Natural killer cell (primary cell): ENCODE data around the gene EIPR1. TPM values are rescaled to one million over a fixed set of nuclear protein-coding genes. Genes with fewer than 3 reads are reported as not detected.

ENCODE experiments used
- ATAC-seq, 3 donors: fragments of 150-1000 bp in 2 of 3; fragments of 200-7000 bp in 1 of 3; cut with Tn5 transposase; 1 replicate in 1 of 3; 2 replicates in 2 of 3; pipeline ENCODE4 v1.10.0; 2021; ENCODE audit warnings: mild to moderate bottlenecking in 2 of 3, moderate library complexity in 2 of 3
- DNase-seq, 2 donors: peaks; one replicate each; pipeline versions ENCODE4 v3.0.0 to v3.0.0-alpha.2; 2013 to 2021; ENCODE audit warnings: mixed read lengths in 1 of 2
- H3K27ac ChIP-seq: one replicate; pipeline ENCODE4 v1.5.1; 2013; ENCODE audit warnings: mild to moderate bottlenecking, low read length
- H3K27me3 ChIP-seq: one replicate; pipeline ENCODE4 v1.6.1; 2013; ENCODE audit warnings: low read length; ENCODE audit not compliant: control insufficient read depth, insufficient read depth
- H3K36me3 ChIP-seq: one replicate; pipeline ENCODE4 v1.6.1; 2013; ENCODE audit warnings: low read length; ENCODE audit not compliant: control insufficient read depth, insufficient read depth
- H3K4me1 ChIP-seq: one replicate; pipeline ENCODE4 v1.6.1; 2013; ENCODE audit warnings: low read length; ENCODE audit not compliant: control insufficient read depth, insufficient read depth
- H3K4me3 ChIP-seq: one replicate; pipeline ENCODE4 v1.5.1; 2013; ENCODE audit warnings: low read length
- H3K9me3 ChIP-seq: one replicate; pipeline ENCODE4 v1.6.1; 2013; ENCODE audit warnings: low read length; ENCODE audit not compliant: control insufficient read depth, insufficient read depth
- H3K27ac Mint-ChIP-seq, 2 donors: one replicate each; pipeline ENCODE4 v1.8.0; 2022; ENCODE audit warnings: mild to moderate bottlenecking in 2 of 2, mixed read lengths in 2 of 2, moderate library complexity in 1 of 2
- H3K27me3 Mint-ChIP-seq, 2 donors: one replicate each; pipeline ENCODE4 v1.8.0; 2022; ENCODE audit warnings: low read depth in 2 of 2, mixed read lengths in 2 of 2
- H3K36me3 Mint-ChIP-seq: one replicate; pipeline ENCODE4 v1.8.0; 2022; ENCODE audit warnings: mixed read lengths
- H3K4me1 Mint-ChIP-seq, 2 donors: one replicate each; pipeline ENCODE4 v1.8.0; 2022; ENCODE audit warnings: mixed read lengths in 2 of 2
- H3K4me3 Mint-ChIP-seq: one replicate; pipeline ENCODE4 v1.8.0; 2022; ENCODE audit warnings: mild to moderate bottlenecking, moderate library complexity, mixed read lengths
- H3K9me3 Mint-ChIP-seq, 2 donors: one replicate each; pipeline ENCODE4 v1.8.0; 2022; ENCODE audit warnings: mixed read lengths in 2 of 2
- CTCF ChIP-seq: fragments of 200-600 bp; IDR thresholded peaks from one replicate; pipeline ENCODE4 v1.8.0; 2022; ENCODE audit warnings: antibody characterized with exemption
- WGBS: methylation state at CpG from one replicate; pipeline ENCODE4 v1.1.7; 2013; ENCODE audit warnings: missing lambda C conversion rate; ENCODE audit not compliant: insufficient coverage; 5-methylcytosine and 5-hydroxymethylcytosine counted together
- intact Hi-C: fragments of 100-400 bp; cut with micrococcal nuclease; formaldehyde crosslinking; loops from one replicate; pipeline ENCODE4 v1.14.2; 2022
- total RNA-seq, 4 donors: library from RNA; stranded (reverse); fragments of 120-200 nt in 1 of 4; gene quantifications; one replicate each; pipeline versions ENCODE4 v1.2.3 to v1.2.4, GENCODE V29; 2013 to 2022

Gene EIPR1
- total RNA-seq, 3 donors from 2014 or later (not counting 1 experiment from before 2014, with no cell fraction given): 26.8 to 28.8 (median 27.9) TPM

GRCh38 chr2:3314626-3315025, 63.0 kb downstream of the EIPR1 start:
- Mint-ChIP-seq H3K36me3 (no peaks in the 10 kb centered on the region), H3K4me3 (no peak overlapping the region), H3K9me3 (peaks cover 0 to 2% of the 10 kb centered on the region in 2 donors), H3K4me1 (peaks cover 28 to 44% of the 10 kb centered on the region in 2 donors), H3K27me3 (no peaks in the 10 kb centered on the region), H3K27ac (peak overlapping the region in 1 of 2 donors; percentile 74)
- no peaks in the 10 kb centered on the region for H3K9me3 ChIP-seq
- WGBS: 95% methylated on average over 9 of the region's 9 CpGs
- intact Hi-C loops: no loop called here
- ATAC-seq: no peak
- no peak for TF ChIP-seq CTCF
- H3K27ac ChIP-seq: no peak overlapping the region
- DNase-seq: no peak
- H3K4me3 ChIP-seq: no peak overlapping the region
- peaks cover 3% of the 10 kb centered on the region for H3K36me3 ChIP-seq
- peaks cover 20% of the 10 kb centered on the region for H3K4me1 ChIP-seq
- H3K27me3 ChIP-seq: no peaks in the 10 kb centered on the region

GRCh38 chr2:3313781-3314375, 63.7 kb downstream of the EIPR1 start:
- H3K27me3 Mint-ChIP-seq: no peaks in the 10 kb centered on the region

GRCh38 chr2:3312576-3313345, 64.9 kb downstream of the EIPR1 start:
- Mint-ChIP-seq H3K36me3 (no peaks in the 10 kb centered on the region), H3K27ac (peak overlapping the region in 1 of 2 donors; percentile 60), H3K4me3 (no peak overlapping the region), H3K27me3 (no peaks in the 10 kb centered on the region), H3K9me3 (peaks cover 0 to 2% of the 10 kb centered on the region in 2 donors), H3K4me1 (peaks cover 30 to 39% of the 10 kb centered on the region in 2 donors)
- intact Hi-C loops: no loop called here
- peak in 1 of 2 donors; percentile 13 for DNase-seq
- H3K4me1 ChIP-seq: peaks cover 20% of the 10 kb centered on the region
- no peak for TF ChIP-seq CTCF
- 86% methylated on average over 11 of the region's 12 CpGs for WGBS
- H3K4me3 ChIP-seq: no peak overlapping the region
- no peak overlapping the region for H3K27ac ChIP-seq
- no peaks in the 10 kb centered on the region for H3K27me3 ChIP-seq
- H3K9me3 ChIP-seq: no peaks in the 10 kb centered on the region
- no peak for ATAC-seq
- H3K36me3 ChIP-seq: no peaks in the 10 kb centered on the region

More at GRCh38 chr2:3313781-3314375, 63.7 kb downstream of the EIPR1 start:
- H3K27ac Mint-ChIP-seq: peak overlapping the region in 1 of 2 donors; percentile 74
- H3K9me3 ChIP-seq: no peaks in the 10 kb centered on the region
- 96% methylated on average over 27 of the region's 27 CpGs for WGBS
- H3K4me3 ChIP-seq: no peak overlapping the region
- no peak overlapping the region for H3K4me3 Mint-ChIP-seq
- DNase-seq (no peak), ATAC-seq (no peak)
- no peak overlapping the region for H3K27ac ChIP-seq
- no peak for TF ChIP-seq CTCF
- peaks cover 28 to 44% of the 10 kb centered on the region in 2 donors for H3K4me1 Mint-ChIP-seq
- peaks cover 20% of the 10 kb centered on the region for H3K4me1 ChIP-seq
- intact Hi-C loops: no loop called here
- H3K36me3 ChIP-seq: peaks cover 3% of the 10 kb centered on the region
- no peaks in the 10 kb centered on the region for H3K36me3 Mint-ChIP-seq
- no peaks in the 10 kb centered on the region for H3K27me3 ChIP-seq
- peaks cover 0 to 2% of the 10 kb centered on the region in 2 donors for H3K9me3 Mint-ChIP-seq
